ENCODE measurements around the gene CACNB4.

GRCh38 chr2:152103271-152103670 lies 4.4 kb upstream of the CACNB4 start:
- no peak for TF ChIP-seq EZH2 (IDR thresholded peaks at IDR 0.05; ENCODE audit: borderline replicate concordance, low read depth, low read length, poor library complexity, severe bottlenecking)
- TF ChIP-seq, protein P1, sequence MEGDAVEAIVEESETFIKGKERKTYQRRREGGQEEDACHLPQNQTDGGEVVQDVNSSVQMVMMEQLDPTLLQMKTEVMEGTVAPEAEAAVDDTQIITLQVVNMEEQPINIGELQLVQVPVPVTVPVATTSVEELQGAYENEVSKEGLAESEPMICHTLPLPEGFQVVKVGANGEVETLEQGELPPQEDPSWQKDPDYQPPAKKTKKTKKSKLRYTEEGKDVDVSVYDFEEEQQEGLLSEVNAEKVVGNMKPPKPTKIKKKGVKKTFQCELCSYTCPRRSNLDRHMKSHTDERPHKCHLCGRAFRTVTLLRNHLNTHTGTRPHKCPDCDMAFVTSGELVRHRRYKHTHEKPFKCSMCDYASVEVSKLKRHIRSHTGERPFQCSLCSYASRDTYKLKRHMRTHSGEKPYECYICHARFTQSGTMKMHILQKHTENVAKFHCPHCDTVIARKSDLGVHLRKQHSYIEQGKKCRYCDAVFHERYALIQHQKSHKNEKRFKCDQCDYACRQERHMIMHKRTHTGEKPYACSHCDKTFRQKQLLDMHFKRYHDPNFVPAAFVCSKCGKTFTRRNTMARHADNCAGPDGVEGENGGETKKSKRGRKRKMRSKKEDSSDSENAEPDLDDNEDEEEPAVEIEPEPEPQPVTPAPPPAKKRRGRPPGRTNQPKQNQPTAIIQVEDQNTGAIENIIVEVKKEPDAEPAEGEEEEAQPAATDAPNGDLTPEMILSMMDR (conservative IDR thresholded peaks at IDR 0.05; ENCODE audit: low read depth, low read length), result no peak

Measured in A673 (cell line).